Measurements from ENCODE around the gene VCL.

DNA sequence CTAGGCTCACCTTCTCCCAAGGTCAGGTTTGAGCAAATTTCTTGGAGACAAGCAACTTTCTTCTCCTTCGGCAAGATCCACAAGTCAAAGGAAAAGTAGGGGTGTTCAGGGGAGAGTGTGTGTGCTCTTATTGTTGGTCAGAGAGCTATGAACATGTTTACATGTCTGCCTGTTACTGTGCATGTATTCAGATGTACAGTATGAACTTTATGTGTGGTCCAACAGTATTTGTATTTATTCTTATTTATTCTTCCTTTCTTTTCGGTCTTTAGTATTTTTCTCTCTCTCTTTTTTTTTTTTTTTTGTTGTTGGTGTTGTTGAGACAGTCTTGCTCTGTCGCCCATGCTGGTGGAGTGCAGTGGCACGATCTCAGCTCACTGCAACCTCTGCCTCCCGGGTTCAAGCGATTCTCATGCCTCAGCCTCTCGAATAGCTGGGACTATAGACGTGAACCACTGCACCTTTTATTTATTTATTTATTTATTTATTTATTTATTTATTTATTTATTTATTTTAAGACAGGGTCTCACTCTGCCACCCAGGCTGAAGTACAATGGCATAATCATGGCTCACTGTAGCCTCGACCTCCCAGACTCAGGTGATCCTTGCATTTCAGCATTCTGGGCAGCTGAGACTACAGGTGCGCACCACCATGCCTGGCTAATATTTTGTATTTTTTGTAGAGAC lies 48.8 kb upstream of the VCL start:
- TF ChIP-seq, protein P1, sequence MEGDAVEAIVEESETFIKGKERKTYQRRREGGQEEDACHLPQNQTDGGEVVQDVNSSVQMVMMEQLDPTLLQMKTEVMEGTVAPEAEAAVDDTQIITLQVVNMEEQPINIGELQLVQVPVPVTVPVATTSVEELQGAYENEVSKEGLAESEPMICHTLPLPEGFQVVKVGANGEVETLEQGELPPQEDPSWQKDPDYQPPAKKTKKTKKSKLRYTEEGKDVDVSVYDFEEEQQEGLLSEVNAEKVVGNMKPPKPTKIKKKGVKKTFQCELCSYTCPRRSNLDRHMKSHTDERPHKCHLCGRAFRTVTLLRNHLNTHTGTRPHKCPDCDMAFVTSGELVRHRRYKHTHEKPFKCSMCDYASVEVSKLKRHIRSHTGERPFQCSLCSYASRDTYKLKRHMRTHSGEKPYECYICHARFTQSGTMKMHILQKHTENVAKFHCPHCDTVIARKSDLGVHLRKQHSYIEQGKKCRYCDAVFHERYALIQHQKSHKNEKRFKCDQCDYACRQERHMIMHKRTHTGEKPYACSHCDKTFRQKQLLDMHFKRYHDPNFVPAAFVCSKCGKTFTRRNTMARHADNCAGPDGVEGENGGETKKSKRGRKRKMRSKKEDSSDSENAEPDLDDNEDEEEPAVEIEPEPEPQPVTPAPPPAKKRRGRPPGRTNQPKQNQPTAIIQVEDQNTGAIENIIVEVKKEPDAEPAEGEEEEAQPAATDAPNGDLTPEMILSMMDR (conservative IDR thresholded peaks at IDR 0.05 in 1 of 2, IDR thresholded peaks at IDR 0.05 in 1 of 2; ENCODE audit: low read depth in 1 of 2, low read length in 2 of 2), result no peak
- no peak for TF ChIP-seq EZH2 (IDR thresholded peaks at IDR 0.05; ENCODE audit: low read length, missing control alignments)
